ENCODE measurements around the gene PDLIM4.
A peak's percentile ranks its signal among the peaks of the same experiment; 100 is the strongest.

The PDLIM4 gene

DNA sequence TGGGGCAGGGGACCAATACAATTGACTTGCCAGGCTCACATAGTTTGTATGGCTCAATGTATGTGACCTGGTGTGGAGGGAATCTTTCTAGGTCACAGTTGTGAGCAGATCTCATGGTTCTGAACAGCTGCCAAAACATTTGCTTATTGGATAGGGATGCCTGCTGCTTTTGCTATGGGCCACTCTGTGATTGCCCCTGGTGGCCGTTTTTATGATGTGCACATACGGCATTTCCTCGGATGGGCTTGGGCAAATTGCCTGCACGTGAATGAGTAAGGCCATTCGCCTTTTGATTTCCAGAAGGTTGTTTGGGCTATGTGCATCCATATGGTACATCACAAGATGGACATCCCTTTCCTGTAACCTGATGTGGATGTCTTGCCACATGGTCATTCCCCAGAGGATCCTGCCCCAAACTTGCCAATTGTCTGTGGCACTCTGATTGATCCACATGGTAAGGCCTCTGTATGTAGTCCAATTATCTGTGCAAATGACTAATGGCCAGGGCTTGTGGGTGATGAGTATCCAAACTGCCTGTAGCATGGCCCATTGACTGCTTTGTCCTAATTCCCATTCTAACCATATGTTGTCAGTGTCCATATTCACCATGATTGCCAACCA, 26.0 kb downstream of the PDLIM4 start:
- peak; percentile 70 for DNase-seq (ENCODE audit: low spot score)

DNA sequence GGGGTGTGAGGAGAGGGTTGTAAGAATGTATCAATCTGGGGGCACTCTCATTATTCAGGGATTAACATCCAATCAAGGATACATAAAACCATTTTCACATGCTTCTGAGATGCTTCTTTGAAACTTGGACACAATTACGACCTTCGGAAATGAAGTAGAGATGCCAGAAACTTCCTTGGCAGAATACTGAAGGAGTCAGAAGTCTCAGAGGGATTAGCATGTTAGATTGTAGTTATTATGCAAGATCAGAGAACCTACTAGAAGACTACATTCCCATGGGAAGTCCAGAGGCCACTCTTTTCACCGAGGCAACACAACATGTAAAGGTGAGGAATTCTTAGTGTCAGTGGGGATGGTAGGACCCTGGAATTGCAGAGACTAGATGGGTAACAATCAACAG, 31.6 kb downstream of the PDLIM4 start:
- no peak for DNase-seq (ENCODE audit: low spot score)

DNA sequence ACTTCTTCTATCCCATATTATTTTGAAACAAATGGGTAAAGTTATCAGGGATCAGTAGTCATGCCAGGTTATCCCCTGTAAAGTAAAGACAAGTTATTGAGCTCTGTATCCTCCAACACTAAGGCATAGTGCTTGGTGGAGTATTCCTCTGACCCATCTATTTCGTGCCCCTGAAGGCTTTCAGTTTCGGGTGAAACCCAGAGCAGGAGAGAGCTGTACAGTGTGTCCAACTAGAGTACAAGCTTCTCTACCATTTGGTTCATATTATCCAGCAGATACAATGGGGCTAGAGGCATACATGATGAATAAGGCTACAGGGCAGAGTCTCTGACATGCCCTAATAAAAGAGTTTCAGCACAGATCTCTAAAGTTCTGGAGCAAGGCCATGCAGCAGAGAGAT, 33.5 kb downstream of the PDLIM4 start:
- DNase-seq (ENCODE audit: low spot score): no peak

DNA sequence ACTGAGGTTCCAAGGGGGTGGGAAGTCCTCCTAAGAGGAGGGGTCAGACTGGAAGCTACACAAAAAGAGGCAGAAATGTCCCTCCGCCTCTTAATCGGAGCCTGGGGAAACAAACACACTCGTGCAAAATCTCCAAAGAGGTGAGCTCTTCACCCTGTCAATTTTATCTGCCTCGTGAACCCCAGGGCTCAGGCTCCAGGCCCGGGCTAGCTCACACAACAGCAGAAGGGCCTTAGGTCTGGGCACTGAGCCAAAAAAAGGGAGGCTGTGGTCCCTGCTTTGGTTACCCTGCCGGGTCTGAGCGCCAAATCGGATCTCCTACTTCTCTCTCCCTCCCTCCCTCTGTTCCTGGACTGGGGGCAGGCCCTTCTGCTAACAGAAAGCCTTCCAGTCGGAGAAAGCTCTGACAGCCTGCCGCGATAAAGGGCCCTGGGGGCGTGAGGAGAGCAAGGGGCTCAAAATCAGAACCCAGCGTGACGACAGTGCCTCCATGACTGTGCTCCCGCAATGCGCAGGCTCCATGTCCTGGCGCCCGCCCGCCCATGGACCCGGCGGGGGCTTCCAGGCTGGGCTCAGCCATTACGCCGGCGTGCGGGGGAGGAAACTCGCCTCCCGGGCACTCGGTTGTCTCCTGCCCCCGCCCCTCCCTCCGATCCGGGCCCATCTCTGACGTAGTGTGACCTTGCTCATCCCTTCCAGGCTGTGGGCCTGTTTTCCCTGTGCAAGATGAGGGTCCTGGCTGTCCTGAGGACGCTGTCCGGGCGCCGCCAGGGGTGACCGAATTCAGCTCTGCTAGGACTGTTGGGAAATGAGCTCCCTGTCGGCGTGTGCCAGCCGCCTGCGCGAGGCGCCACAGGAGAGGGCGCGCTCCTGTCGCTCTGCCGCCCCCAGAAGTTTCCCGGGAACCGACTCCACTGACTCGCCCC, 35.8 kb downstream of the PDLIM4 start:
- peak; percentile 93 for DNase-seq (ENCODE audit: low spot score)

DNA sequence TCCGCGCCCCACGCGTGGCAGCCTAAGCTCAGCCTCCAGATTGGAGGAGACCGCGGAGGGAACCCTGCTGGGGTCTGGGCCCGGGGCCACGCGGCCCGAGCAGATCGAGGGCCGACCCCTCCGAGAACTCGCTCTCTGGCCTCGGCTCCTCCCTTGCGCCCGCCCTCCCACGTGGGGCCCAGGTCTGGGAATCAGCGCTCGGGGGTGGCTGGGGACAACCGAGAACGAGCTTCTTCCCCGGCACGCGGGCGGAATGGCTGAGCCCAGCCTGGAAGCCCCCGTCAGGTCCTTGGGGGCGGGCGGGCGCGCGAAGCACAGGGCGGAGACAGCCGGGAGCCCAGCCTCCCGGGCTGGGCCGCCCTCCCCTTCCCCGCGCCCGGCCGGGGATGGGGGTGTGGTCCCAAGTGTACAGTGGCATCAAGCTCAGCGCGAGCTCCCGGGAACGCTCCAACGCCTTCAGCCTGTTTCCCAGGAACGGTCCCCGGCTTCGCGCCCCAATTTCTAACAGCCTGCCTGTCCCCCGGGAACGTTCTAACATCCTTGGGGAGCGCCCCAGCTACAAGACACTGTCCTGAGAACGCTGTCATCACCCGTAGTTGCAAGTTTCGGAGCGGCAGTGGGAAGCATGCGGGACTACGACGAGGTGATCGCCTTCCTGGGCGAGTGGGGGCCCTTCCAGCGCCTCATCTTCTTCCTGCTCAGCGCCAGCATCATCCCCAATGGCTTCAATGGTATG, 36.7 kb downstream of the PDLIM4 start, which contains the start of gene SLC22A4:
Gene SLC22A4 (plus strand): TSS at position 403 of the 736 bp plus-strand sequence. CDS start 223 bp downstream, at position 626.
- peak; percentile 96 for DNase-seq (ENCODE audit: low spot score)

DNA sequence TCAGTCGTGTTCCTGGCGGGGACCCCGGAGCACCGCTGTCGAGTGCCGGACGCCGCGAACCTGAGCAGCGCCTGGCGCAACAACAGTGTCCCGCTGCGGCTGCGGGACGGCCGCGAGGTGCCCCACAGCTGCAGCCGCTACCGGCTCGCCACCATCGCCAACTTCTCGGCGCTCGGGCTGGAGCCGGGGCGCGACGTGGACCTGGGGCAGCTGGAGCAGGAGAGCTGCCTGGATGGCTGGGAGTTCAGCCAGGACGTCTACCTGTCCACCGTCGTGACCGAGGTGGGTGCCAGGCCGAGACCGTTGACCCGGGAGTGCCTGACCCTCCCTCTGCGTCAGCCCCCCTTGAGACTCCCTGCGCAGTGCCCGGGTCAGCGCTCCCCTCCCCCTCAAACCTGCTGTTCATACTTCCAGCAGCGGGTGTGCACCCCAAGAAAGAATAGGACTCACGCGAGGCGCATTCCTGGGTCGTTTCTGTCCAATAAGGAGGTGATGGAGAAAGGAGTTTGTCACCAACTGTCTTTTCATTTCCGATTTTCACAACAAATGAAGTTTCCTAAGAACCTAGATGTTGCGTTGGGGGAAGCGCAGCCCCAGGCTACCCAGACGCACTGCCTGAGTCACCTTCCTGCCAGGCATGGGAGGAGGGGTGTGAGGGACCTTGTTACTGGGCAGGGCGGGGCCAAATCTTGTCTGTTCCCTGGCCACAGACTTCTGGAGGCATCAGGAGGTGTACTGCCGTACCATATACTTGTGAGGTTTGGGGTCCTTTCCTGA, 37.4 kb downstream of the PDLIM4 start:
- peak; percentile 88 for DNase-seq (ENCODE audit: low spot score)

DNA sequence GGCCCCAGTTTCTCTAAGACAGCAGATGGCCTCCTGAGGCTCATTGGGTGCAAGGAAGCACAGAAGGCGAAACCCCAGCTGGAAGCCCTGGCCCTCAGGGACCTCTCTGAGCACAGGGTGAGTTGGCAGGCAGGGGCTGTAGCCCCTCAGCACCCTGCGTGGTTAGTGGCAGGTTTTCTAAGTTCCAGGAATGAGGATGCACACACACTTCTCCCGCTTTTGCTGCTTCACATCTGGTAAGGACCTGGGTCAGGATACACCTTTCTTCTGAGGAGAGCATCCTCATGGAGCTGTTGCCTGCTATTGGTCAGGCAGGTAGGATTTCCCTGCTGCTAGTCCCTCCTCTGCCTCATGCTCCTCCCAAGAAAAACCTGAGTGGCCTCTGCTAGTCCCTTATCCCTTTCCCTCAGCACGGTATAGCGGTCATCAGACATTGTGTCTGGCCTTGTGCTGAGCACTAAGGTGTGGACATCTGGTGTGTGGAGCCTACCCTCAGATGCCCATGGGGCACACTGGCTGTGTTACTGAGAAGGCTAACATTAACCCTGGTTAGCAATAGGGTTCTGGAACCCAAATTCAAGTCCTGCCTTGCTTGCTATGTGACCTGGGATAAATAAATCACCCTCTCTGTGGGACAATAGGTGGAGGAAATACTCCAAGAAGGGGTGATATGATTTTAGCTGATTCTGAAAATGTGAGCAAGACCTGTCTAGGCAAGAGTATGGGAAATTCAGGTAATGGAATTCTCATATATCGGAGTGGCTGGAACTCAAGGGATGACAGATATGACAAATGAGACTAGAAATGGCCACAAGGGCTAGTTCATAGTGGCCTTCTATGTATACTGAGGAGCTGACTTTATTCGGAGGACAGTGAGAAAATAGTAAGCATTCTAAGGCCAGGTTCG, 38.3 kb downstream of the PDLIM4 start:
- DNase-seq (ENCODE audit: low spot score): no peak

DNA sequence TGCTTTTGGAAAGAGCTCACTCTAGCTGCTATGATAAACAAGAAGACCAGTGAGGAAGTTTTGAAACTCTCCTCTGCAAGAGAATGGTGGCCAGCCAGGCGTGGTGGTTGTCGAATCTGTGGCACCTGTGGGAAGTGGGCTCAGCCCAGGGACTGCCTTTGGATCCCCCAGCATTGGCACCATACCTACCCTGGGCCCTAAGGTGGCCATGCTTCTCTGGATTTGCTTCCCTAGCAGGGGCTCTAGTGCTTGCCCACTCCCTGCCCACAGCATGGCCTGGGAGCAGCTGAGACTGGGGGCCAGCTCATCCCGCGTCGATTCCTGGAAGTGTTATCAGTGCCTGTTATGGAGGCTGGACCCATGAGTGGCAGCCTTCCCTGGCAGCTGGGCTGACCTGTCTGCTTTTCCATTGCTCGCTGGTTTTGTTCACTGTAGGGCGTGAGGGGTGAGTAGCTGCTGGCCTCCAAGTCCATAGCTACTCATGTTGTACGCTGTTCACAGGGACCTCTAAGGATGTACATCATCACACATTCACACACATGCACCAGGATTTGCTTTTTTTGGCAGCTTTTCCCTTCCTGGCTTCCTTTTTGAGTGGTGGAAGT, 39.0 kb downstream of the PDLIM4 start:
- DNase-seq (ENCODE audit: low spot score): no peak

DNA sequence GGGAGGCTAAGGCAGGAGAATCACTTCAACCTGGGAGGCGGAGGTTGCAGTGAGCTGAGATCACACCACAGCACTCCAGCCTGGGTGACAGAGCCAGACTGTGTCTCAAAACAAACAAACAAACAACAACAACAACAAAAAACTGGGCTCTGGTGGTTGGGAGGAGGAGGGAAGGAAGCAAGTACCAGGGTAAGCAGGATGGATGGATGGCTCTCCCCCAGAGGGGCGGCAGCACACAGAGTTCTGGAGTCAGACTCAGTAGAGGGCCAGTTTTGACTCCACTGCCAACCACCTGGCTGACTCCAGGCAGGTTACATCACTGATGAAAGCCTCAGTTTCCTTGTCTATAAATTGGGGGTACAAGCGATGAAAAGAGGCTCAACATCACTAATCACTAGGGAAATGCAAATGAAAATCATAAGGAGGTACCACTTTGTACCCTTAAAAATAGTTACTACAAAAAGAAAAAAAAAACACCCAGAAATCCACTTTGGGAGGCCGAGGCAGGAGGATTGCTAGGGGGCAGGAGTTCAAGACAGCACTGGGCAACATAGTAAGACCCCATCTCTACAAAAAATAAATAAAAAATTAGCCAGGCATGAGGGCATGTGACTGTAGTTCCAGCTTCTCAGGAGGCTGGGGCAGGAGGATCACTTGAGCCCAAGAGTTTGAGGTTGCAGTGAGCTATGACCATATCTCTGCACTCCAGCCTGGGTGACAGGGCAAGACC, 39.9 kb downstream of the PDLIM4 start:
- no peak for DNase-seq (ENCODE audit: low spot score)

DNA sequence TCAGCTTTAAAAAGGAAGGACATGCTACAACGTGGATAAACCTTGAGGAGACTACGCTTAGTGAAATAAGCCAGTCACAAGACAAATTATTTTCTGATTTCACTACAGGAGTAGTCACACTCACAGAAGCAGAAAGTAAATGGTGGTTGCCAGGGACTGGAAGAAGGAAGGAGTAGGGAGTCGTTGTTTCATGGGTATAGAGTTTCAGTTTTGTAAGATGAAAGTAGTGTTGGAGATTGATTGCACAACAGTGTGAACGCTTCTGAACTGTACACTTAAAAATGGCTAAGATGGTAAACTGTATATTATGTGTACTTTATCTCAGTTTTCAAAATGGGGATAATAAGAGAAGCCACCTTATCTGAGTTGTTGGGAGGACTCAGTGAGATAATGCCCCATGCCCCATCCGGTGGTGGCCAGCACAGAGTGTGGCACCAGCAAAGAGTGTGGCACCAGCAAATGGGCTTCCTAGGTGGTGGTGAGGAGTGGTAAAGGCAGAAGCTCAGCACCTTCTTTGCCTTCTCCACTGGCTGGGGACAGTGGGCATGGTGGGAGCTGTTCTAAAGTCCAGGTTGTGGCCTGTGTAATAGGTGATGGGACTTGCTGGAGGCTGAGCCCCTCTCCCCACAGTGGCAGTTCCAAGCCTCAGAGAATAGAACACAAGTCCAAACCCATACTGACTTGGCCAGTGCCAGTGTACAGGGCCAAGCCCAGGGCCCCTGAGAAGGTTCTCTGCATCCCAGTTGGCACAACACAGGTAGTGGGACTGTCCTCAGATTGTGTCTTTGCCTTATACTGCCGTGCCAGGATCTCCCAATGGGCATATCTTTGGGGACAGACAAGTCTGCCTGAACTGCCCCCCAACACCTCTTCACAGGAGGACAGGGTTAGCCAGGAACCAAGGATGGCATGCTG, 41.1 kb downstream of the PDLIM4 start:
- DNase-seq (ENCODE audit: low spot score): no peak

DNA sequence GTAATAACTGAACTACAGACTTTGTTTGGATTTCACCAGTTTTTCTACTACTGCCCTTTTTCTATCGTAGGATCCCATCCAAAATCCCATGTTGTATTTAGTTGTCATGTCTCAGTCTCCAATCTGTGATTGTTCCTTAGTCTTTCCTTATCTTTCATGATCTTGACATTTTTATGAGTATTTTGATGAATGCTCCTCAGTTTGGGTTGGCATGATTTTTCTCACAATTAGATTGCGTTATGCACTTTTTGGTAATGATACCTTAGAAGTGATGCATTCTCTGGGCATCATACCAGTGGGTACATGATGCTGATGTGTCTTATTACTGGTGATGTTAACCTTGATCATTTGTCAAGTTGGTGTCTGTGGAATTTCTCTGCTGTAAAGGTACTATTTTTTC, 42.4 kb downstream of the PDLIM4 start:
- DNase-seq (ENCODE audit: low spot score): no peak

DNA sequence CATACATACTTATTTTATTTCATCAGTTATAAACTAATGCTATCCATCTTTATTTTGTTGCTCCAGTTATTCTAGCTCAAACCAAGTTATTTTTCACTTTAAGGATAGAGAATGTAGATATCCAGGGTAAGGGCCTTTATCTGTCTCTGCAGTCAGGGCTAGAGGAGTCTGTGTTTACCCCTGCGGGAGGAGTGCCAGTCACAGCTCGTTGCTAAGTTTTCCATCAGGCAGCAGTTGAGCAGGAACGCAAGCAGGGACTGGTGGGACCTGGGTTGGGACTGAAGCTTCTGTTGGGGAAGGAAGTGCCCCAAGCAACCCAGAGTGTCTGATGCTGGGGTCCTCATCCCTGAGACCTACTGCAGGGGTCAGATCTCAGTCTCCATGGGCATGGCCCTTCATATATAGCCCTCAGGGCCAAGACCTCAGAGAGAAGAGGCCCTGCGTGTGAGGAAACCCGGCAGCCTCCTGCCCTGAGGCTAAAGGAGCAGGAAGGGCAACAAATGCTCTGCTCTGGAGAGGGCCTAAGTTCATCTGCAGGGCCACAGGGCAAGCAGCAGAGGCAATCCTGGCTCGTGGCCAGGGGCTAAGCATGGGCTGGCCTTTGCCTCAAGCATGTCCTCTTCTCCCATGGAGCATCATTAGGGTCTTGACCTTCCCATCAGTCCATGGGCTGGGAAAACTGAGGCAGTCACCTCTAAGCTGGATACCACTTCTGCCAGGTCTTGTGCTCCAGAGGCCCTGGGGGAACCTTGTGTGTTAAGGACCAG, 43.3 kb downstream of the PDLIM4 start:
- DNase-seq (ENCODE audit: low spot score): no peak

DNA sequence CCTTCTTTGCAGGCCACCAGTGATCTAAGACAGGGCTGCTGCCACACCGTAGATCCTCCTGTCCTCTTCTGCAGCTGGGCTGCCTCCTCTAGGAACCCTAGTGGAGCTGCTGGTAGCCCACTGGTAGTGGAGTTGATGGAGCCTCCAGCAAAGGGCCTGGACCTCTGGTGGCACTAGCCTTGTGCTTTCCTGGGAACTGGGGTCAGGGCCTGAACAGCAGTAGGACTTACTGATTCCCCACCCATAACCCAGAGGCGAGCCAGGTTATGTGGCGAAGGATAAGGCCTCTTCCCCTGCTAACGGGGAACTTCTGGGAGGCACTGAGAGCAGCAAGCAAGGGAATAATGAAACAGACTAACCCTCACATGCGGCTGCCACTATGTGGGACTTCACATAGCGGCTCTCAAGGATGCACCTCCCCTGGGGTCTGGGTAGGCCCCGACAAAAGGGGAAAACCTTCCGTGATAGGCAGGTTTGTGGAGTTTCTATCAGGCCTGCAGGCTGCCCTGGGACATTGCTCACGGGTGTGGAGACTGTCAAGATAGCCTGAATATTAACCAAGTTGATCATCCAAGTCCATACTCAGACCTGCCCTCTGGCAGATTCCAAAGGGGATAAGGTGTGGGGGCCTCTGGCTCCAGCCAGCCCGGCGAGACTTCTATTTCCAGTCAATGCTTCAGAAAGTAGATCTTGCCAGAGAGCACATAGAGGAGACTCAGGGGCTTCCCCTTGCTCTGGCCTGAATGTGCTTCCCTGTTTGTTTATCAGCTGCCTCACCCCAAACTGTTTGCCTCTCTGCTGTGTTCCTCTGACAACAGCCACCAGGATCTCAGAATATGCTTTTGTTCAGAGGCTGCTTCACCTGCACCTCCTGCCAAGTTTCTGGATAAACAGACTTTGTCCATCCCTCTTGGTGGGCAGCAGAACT, 44.1 kb downstream of the PDLIM4 start:
- no peak for DNase-seq (ENCODE audit: low spot score)

DNA sequence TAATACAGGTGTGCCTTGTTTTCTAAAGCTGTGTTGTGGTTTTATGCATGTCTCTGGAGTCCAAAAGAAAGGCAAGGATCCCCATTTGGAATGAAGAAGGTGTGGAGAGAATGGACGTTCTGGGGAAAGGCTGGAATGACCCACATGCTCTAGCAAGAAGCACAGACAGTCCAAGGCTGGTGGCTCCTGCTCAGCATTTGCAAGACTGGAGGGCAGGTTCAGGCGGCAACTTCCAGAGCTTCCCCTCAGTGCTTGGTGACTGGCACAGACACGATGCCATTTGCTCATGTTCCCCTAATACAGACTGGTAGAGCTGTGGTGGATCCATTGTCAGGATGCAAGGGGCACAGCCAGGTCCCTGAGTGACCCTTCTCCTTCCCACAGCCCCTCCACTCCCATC, 44.9 kb downstream of the PDLIM4 start:
- no peak for DNase-seq (ENCODE audit: low spot score)

DNA sequence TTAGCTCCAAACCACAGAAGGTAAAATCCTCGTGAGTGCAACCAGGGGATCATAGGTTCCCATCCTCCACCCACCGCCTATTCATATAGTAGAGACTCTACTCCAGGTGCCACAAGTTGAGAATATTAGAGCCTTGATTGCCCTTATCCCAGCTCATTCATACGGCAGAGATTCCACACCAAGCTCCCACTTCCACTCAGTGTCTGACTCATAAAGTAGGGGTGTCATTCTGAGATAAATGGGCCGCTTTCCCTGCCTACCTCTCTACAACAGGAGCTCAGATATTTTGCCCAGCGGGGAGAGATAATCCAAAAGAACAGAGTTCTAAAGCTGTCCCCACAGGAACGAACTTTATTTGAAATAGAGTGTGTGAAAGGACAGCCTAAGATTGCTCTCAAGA, 46.1 kb downstream of the PDLIM4 start:
- no peak for DNase-seq (ENCODE audit: low spot score)

DNA sequence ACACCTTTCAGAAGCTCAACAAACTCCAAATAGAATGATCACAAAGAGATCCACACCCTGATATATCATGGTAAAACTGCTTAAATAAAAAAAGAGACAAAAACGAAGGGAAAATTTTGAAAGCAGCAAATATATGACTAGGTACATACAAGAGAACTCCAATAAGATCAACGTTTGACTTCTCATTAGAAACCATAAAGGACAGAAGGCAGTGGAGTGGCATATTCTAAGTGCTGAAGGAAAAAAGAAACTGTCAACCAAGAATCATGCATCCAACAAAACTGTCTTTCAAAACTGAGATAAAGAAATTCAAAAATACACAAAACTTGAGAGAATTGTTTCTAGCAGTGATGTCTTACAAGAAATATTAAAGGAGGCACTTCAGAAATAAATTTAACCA, 47.9 kb downstream of the PDLIM4 start:
- no peak for DNase-seq (ENCODE audit: low spot score)

DNA sequence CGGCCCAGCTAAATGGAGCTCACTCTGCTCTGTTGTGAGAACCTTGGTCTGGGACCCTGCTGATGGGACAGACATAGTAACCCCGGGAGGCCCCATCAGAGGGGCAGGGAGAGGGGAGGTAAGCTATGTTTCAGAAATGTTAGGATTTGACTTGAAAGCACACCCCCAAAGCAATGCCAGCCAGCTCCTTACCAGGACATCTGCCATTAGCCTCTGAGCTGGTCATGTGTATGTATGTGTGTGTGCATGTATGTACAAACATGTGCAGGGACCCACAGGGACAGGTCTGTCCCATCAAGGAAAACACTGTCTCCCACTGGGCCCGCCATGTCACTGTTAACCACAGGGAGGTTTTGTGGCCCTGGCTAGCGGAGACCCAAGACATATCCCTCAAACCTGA, 51.2 kb downstream of the PDLIM4 start:
- DNase-seq (ENCODE audit: low spot score): no peak
